BE2C (cell line): ENCODE results near the gene EIF1.

Source experiments
- DNase-seq: peaks from one replicate; pipeline ENCODE4 v3.0.0-alpha.2; 2020
- H3K27me3 ChIP-seq: fragments of 250-450 bp; sonication (Bioruptor Pico); 2 replicates; pipeline ENCODE4 v1.5.1; 2020; ENCODE audit warnings: mild to moderate bottlenecking
- H3K36me3 ChIP-seq: fragments of 250-450 bp; sonication (Bioruptor Pico); 2 replicates; pipeline ENCODE4 v1.5.1; 2020; ENCODE audit warnings: mild to moderate bottlenecking
- H3K4me1 ChIP-seq: fragments of 250-450 bp; sonication (Bioruptor Pico); 2 replicates; pipeline ENCODE4 v1.5.1; 2020
- H3K4me3 ChIP-seq: 2 replicates; pipeline ENCODE4 v1.5.1; 2011; ENCODE audit warnings: low read depth, low read length
- H3K9me3 ChIP-seq: fragments of 250-450 bp; sonication (Bioruptor Pico); 2 replicates; pipeline ENCODE4 v1.5.1; 2020
- CTCF ChIP-seq: IDR thresholded peaks from 2 replicates; pipeline ENCODE4 v1.5.1; 2012; ENCODE audit warnings: mild to moderate bottlenecking, low read depth, low read length

Gene EIF1

GRCh38 chr17:41741709-41742108 lies 53.0 kb downstream of the EIF1 start:
- Histone ChIP-seq H3K4me1 (peaks cover 5% of the 10 kb centered on the region), H3K27me3 (peaks cover 9% of the 10 kb centered on the region), H3K36me3 (no peaks in the 10 kb centered on the region), H3K4me3 (no peak overlapping the region), H3K9me3 (no peaks in the 10 kb centered on the region)
- TF ChIP-seq CTCF, result no peak
- no peak for DNase-seq
